RCC 7860 (cell line): Measurements from ENCODE around the gene ATRNL1.
"Not testable (repeated sequence)": the region's sequence is repeated elsewhere in the genome, so short reads cannot be mapped to it uniquely, and the experiment has no call there.

ENCODE experiments used
- DNase-seq: peaks from one replicate; pipeline ENCODE4 v3.0.0-alpha.2; 2015; ENCODE audit warnings: low spot score
- FAIRE-seq: peaks from 2 replicates; lab custom pipeline; 2012; peaks lifted over from hg19 to GRCh38; lab: Jason Lieb, UNC

Gene ATRNL1

GRCh38 chr10:115827231-115828009 is 734.3 kb downstream of the ATRNL1 start:
- DNase-seq (peak; percentile 88), FAIRE-seq (peak; percentile 47)

GRCh38 chr10:115828182-115828581 is 735.0 kb downstream of the ATRNL1 start:
- FAIRE-seq, DNase-seq: not testable (repeated sequence)

GRCh38 chr10:115829521-115830205 is 736.5 kb downstream of the ATRNL1 start:
- FAIRE-seq (peak; percentile 81), DNase-seq (peak; percentile 74)

GRCh38 chr10:115830265-115830970 is 737.3 kb downstream of the ATRNL1 start:
- DNase-seq (peak; percentile 65), FAIRE-seq (peak; percentile 69)

GRCh38 chr10:115831016-115831415 is 737.9 kb downstream of the ATRNL1 start:
- FAIRE-seq (no peak), DNase-seq (no peak)

- FAIRE-seq (no peak), DNase-seq (no peak)
These were observed 740.0 kb downstream of the ATRNL1 start for GRCh38 chr10:115833119-115833518.

GRCh38 chr10:115844591-115844990 is 751.4 kb downstream of the ATRNL1 start:
- DNase-seq (peak; percentile 84), FAIRE-seq (peak; percentile 88)

- FAIRE-seq (peak; percentile 62), DNase-seq (no peak)
These were observed 752.8 kb downstream of the ATRNL1 start for GRCh38 chr10:115845921-115846320.

GRCh38 chr10:115846528-115846927 is 753.4 kb downstream of the ATRNL1 start:
- no peak for FAIRE-seq
- DNase-seq = no peak

GRCh38 chr10:115849197-115849596 is 756.0 kb downstream of the ATRNL1 start:
- DNase-seq (no peak), FAIRE-seq (no peak)

GRCh38 chr10:115850666-115851065 is 757.5 kb downstream of the ATRNL1 start:
- DNase-seq (no peak), FAIRE-seq (no peak)

GRCh38 chr10:115851695-115852094 is 758.5 kb downstream of the ATRNL1 start:
- FAIRE-seq (no peak), DNase-seq (no peak)

GRCh38 chr10:115854740-115855435 is 761.7 kb downstream of the ATRNL1 start:
- FAIRE-seq (no peak), DNase-seq (peak; percentile 49)

- FAIRE-seq = no peak
- DNase-seq = no peak
These were observed 763.4 kb downstream of the ATRNL1 start for GRCh38 chr10:115856580-115856979.

- DNase-seq (no peak), FAIRE-seq (no peak)
These were observed 764.7 kb downstream of the ATRNL1 start for GRCh38 chr10:115857856-115858255.

- no peak for FAIRE-seq
- no peak for DNase-seq
These were observed 767.3 kb downstream of the ATRNL1 start for GRCh38 chr10:115860182-115861107.

- FAIRE-seq = no peak
- DNase-seq = no peak
These were observed 768.3 kb downstream of the ATRNL1 start for GRCh38 chr10:115861455-115861854.

GRCh38 chr10:115861864-115862263 is 768.7 kb downstream of the ATRNL1 start:
- DNase-seq (peak; percentile 74), FAIRE-seq (peak; percentile 94)

GRCh38 chr10:115866174-115866573 is 773.0 kb downstream of the ATRNL1 start:
- DNase-seq (no peak), FAIRE-seq (no peak)

- no peak for FAIRE-seq
- DNase-seq = no peak
These were observed 773.5 kb downstream of the ATRNL1 start for GRCh38 chr10:115866691-115867090.
